K562 (cell line): Measurements from ENCODE around the gene MOGAT2. TPM values are rescaled to one million over a fixed set of nuclear protein-coding genes. Genes with fewer than 3 reads are reported as not detected.

Experiments
- ETV5 ChIP-seq: sonication (generic); formaldehyde crosslinking; IDR thresholded peaks from 2 replicates; pipeline ENCODE4 v1.4.0; 2020; ENCODE audit warnings: low read depth, mild to moderate bottlenecking, missing genetic modification reagents
- GATA2 ChIP-seq: sonication (generic); formaldehyde crosslinking; IDR thresholded peaks from 2 replicates; pipeline ENCODE4 v1.4.0; 2020; ENCODE audit warnings: mild to moderate bottlenecking, missing genetic modification reagents
- SMARCE1 ChIP-seq: fragments of 450-650 bp; IDR thresholded peaks from 2 replicates; pipeline ENCODE4 v1.7.1; 2016; ENCODE audit warnings: mild to moderate bottlenecking
- ZNF175 ChIP-seq: fragments of 200-800 bp; sonication (Bioruptor generic); IDR thresholded peaks from 2 replicates; pipeline ENCODE4 v1.6.1; 2016; ENCODE audit warnings: low read depth, mild to moderate bottlenecking, missing genetic modification characterization, missing compliant biosample characterization
- polyA plus RNA-seq, 8 experiments: library from polyadenylated mRNA; depleted of rRNA in 4 of 8; stranded (reverse) in 5 of 8; unstranded in 3 of 8; fragments of >200 nt; fragmentation: Nextera tagmentation in 2 of 8; fragmentation: Illumina TruSeq in 1 of 8; extraction: Ambion mirVana in 2 of 8; extraction: Trizol in 1 of 8; gene quantifications; 2 replicates each; pipeline versions ENCODE4 v1.2.1 to v1.2.3, GENCODE V29; 2011 to 2014; ENCODE audit warnings: inconsistent platforms in 1 of 8, missing spikeins in 1 of 8
- total RNA-seq, 7 experiments: library from RNA; depleted of rRNA in 6 of 7; stranded (reverse); fragments of >200 nt in 6 of 7; fragmentation: Illumina TruSeq in 2 of 7; extraction: Trizol in 2 of 7; gene quantifications; 2 replicates each; pipeline versions ENCODE4 v1.2.1 to v1.2.3, GENCODE V29; 2011 to 2021; ENCODE audit warnings: low replicate concordance in 1 of 7
- TF ChIP-seq, protein P1 (sequence below): IDR thresholded peaks from 2 replicates; pipeline ENCODE4 v1.6.1; 2012; ENCODE audit warnings: low read depth, low read length, improper control_type of control experiment, borderline replicate concordance
- TF ChIP-seq, protein P2 (sequence below), 2 experiments: fragments of 450-650 bp in 1 of 2; sonication (generic) in 1 of 2; formaldehyde crosslinking in 1 of 2; IDR thresholded peaks; 2 replicates each; pipeline versions ENCODE4 v1.7.1 to v1.9.0; 2016 to 2022; ENCODE audit warnings: inconsistent platforms in 1 of 2, mild to moderate bottlenecking in 1 of 2, missing genetic modification reagents in 1 of 2
- TF ChIP-seq, protein P3 (sequence below), 2 experiments: fragments of 200-800 bp in 1 of 2; sonication (Bioruptor generic) in 1 of 2; sonication (generic) in 1 of 2; formaldehyde crosslinking in 1 of 2; IDR thresholded peaks in 1 of 2; conservative IDR thresholded peaks in 1 of 2; 2 replicates each; pipeline versions ENCODE4 v1.5.0 to v1.6.1; 2016 to 2020; ENCODE audit warnings: missing compliant biosample characterization in 1 of 2, missing genetic modification characterization in 1 of 2, missing genetic modification reagents in 1 of 2
- TF ChIP-seq, protein P4 (sequence below), 3 experiments: fragments of 200-800 bp in 1 of 3; fragments of 250-450 bp in 1 of 3; fragments of 450-650 bp in 1 of 3; sonication (Bioruptor Pico) in 1 of 3; sonication (Bioruptor generic) in 1 of 3; formaldehyde crosslinking in 1 of 3; IDR thresholded peaks; 2 replicates each; pipeline versions ENCODE4 v1.6.1 to v1.8.0; 2016 to 2022; ENCODE audit warnings: mild to moderate bottlenecking in 2 of 3, missing genetic modification characterization in 2 of 3, missing compliant biosample characterization in 1 of 3, moderate library complexity in 1 of 3

MOGAT2 gene
- total and polyA plus RNA-seq, 9 of the 15 experiments (the other 6 are each of a cell fraction or from before 2014, with no cell fraction given), result 0.09 TPM; not detected in 7

DNA sequence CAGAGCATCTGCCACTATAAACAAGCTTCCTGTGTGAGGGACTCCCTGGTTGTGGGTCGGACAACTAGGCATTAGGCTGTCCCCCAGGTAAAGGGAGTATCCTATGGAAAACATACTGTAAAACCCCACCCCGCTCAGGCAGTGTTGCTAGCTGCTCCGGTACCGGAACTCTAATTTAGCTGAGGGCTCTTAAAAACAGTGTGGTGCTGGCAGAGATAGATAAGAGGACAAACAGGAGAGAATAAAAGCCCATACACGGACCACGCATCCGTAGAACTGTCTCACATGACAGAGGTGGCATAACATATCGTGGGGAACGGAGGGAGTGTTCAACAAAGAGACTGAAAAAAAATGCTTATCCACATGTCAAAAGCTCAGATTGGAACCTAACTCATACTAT is 3.4 kb upstream of the MOGAT2 start (continued):
- TF ChIP-seq, protein P1, sequence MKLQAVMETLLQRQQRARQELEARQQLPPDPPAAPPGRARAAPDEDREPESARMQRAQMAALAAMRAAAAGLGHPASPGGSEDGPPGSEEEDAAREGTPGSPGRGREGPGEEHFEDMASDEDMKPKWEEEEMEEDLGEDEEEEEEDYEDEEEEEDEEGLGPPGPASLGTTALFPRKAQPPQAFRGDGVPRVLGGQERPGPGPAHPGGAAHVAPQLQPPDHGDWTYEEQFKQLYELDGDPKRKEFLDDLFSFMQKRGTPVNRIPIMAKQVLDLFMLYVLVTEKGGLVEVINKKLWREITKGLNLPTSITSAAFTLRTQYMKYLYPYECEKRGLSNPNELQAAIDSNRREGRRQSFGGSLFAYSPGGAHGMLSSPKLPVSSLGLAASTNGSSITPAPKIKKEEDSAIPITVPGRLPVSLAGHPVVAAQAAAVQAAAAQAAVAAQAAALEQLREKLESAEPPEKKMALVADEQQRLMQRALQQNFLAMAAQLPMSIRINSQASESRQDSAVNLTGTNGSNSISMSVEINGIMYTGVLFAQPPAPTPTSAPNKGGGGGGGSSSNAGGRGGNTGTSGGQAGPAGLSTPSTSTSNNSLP, result 0 out of 2 replicates have a peak, but pooled peaks have one; percentile 33
- TF ChIP-seq, protein P2, sequence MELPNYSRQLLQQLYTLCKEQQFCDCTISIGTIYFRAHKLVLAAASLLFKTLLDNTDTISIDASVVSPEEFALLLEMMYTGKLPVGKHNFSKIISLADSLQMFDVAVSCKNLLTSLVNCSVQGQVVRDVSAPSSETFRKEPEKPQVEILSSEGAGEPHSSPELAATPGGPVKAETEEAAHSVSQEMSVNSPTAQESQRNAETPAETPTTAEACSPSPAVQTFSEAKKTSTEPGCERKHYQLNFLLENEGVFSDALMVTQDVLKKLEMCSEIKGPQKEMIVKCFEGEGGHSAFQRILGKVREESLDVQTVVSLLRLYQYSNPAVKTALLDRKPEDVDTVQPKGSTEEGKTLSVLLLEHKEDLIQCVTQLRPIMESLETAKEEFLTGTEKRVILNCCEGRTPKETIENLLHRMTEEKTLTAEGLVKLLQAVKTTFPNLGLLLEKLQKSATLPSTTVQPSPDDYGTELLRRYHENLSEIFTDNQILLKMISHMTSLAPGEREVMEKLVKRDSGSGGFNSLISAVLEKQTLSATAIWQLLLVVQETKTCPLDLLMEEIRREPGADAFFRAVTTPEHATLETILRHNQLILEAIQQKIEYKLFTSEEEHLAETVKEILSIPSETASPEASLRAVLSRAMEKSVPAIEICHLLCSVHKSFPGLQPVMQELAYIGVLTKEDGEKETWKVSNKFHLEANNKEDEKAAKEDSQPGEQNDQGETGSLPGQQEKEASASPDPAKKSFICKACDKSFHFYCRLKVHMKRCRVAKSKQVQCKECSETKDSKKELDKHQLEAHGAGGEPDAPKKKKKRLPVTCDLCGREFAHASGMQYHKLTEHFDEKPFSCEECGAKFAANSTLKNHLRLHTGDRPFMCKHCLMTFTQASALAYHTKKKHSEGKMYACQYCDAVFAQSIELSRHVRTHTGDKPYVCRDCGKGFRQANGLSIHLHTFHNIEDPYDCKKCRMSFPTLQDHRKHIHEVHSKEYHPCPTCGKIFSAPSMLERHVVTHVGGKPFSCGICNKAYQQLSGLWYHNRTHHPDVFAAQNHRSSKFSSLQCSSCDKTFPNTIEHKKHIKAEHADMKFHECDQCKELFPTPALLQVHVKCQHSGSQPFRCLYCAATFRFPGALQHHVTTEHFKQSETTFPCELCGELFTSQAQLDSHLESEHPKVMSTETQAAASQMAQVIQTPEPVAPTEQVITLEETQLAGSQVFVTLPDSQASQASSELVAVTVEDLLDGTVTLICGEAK (IDR thresholded peaks at IDR 0.05), result no peak
- TF ChIP-seq, protein P2 (CRISPR knock-in tag; IDR thresholded peaks at IDR 0.05), result no peak
- TF ChIP-seq GATA2 (CRISPR knock-in tag) (peak; percentile 21; the same call in 1 of the 2 replicates), ETV5 (CRISPR knock-in tag) (peak; percentile 72), ZNF175 (peak; percentile 26; the same call in 1 of the 2 replicates), SMARCE1 (peak; percentile 54; the same call in 1 of the 2 replicates)
- TF ChIP-seq, protein P3, sequence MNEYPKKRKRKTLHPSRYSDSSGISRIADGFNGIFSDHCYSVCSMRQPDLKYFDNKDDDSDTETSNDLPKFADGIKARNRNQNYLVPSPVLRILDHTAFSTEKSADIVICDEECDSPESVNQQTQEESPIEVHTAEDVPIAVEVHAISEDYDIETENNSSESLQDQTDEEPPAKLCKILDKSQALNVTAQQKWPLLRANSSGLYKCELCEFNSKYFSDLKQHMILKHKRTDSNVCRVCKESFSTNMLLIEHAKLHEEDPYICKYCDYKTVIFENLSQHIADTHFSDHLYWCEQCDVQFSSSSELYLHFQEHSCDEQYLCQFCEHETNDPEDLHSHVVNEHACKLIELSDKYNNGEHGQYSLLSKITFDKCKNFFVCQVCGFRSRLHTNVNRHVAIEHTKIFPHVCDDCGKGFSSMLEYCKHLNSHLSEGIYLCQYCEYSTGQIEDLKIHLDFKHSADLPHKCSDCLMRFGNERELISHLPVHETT (CRISPR knock-in tag; conservative IDR thresholded peaks at IDR 0.05 in 1 of 2, IDR thresholded peaks at IDR 0.05 in 1 of 2), result no peak
- TF ChIP-seq, protein P4, sequence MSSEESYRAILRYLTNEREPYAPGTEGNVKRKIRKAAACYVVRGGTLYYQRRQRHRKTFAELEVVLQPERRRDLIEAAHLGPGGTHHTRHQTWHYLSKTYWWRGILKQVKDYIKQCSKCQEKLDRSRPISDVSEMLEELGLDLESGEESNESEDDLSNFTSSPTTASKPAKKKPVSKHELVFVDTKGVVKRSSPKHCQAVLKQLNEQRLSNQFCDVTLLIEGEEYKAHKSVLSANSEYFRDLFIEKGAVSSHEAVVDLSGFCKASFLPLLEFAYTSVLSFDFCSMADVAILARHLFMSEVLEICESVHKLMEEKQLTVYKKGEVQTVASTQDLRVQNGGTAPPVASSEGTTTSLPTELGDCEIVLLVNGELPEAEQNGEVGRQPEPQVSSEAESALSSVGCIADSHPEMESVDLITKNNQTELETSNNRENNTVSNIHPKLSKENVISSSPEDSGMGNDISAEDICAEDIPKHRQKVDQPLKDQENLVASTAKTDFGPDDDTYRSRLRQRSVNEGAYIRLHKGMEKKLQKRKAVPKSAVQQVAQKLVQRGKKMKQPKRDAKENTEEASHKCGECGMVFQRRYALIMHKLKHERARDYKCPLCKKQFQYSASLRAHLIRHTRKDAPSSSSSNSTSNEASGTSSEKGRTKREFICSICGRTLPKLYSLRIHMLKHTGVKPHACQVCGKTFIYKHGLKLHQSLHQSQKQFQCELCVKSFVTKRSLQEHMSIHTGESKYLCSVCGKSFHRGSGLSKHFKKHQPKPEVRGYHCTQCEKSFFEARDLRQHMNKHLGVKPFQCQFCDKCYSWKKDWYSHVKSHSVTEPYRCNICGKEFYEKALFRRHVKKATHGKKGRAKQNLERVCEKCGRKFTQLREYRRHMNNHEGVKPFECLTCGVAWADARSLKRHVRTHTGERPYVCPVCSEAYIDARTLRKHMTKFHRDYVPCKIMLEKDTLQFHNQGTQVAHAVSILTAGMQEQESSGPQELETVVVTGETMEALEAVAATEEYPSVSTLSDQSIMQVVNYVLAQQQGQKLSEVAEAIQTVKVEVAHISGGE (CRISPR knock-in tag; IDR thresholded peaks at IDR 0.05), result peak in 1 of 3 experiments; percentile 40; a peak in 1 of 6 replicates
